ENCODE measurements around the gene NAPB.

Gene NAPB

GRCh38 chr20:23332467-23332866 lies 88.8 kb downstream of the NAPB start:
- Mint-ChIP-seq H3K9me3 (no peaks in the 10 kb centered on the region), H3K27me3 (no peaks in the 10 kb centered on the region), H3K4me3 (no peak overlapping the region), H3K27ac (no peak overlapping the region), H3K4me1 (peaks cover 12% of the 10 kb centered on the region)
- DNase-seq (no peak), ATAC-seq (no peak)

GRCh38 chr20:23331450-23332350 lies 89.6 kb downstream of the NAPB start:
- no peak overlapping the region for H3K4me3 Mint-ChIP-seq
- DNase-seq: no peak
- peak overlapping the region in 1 of 2 donors; percentile 40 for H3K27ac Mint-ChIP-seq
- no peaks in the 10 kb centered on the region for H3K27me3 Mint-ChIP-seq
- no peak for ATAC-seq
- peaks cover 10% of the 10 kb centered on the region for H3K4me1 Mint-ChIP-seq
- H3K9me3 Mint-ChIP-seq: no peaks in the 10 kb centered on the region

GRCh38 chr20:23327617-23328333 lies 93.5 kb downstream of the NAPB start:
- DNase-seq (no peak), ATAC-seq (no peak)
- H3K9me3 Mint-ChIP-seq: no peaks in the 10 kb centered on the region
- H3K4me1 Mint-ChIP-seq: no peaks in the 10 kb centered on the region
- no peak overlapping the region for H3K4me3 Mint-ChIP-seq
- H3K27ac Mint-ChIP-seq: no peak overlapping the region
- H3K27me3 Mint-ChIP-seq: no peaks in the 10 kb centered on the region

- Mint-ChIP-seq H3K9me3 (no peaks in the 10 kb centered on the region), H3K27ac (no peak overlapping the region), H3K4me1 (no peaks in the 10 kb centered on the region), H3K4me3 (no peak overlapping the region), H3K27me3 (no peaks in the 10 kb centered on the region)
- ATAC-seq (no peak), DNase-seq (no peak)
Observed at GRCh38 chr20:23326774-23327173, 94.5 kb downstream of the NAPB start.

- no peak overlapping the region for H3K27ac Mint-ChIP-seq
- no peak for ATAC-seq
Observed at GRCh38 chr20:23325107-23325506, 96.2 kb downstream of the NAPB start.

More at GRCh38 chr20:23325107-23325506, 96.2 kb downstream of the NAPB start:
- H3K9me3 Mint-ChIP-seq: no peaks in the 10 kb centered on the region
- DNase-seq: no peak
- H3K4me3 Mint-ChIP-seq: no peak overlapping the region
- H3K27me3 Mint-ChIP-seq: no peaks in the 10 kb centered on the region
- H3K4me1 Mint-ChIP-seq: no peaks in the 10 kb centered on the region

Data from stimulated activated naive CD8-positive, alpha-beta T cell treated with anti-CD3 and anti-CD28 coated beads, Interleukin-15, amount 100 ng/mL, for 72 hours (primary cell).